ENCODE measurements around the gene LYRM2.

The LYRM2 gene

DNA sequence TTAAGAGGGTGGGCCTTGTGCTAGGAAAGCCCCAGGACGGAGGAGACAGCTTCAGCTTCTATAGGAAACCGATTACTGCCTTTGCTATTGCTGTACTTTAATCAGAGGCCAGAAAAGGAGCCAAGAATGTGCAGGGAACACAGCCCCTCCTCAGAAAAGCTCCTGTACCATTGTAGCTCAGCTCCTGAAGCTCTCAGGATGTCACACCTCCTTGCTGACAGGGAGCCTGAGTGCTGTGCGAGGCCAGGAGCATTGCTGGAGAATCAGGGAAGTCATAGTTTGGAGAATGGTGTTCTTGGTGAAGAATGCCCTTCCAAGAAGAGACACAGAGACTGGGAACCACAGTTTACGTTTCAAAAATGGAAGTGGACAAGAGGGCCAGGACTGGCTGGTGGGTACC, 46.8 kb downstream of the LYRM2 start:
- no peak for DNase-seq (ENCODE audit: low read depth)

DNA sequence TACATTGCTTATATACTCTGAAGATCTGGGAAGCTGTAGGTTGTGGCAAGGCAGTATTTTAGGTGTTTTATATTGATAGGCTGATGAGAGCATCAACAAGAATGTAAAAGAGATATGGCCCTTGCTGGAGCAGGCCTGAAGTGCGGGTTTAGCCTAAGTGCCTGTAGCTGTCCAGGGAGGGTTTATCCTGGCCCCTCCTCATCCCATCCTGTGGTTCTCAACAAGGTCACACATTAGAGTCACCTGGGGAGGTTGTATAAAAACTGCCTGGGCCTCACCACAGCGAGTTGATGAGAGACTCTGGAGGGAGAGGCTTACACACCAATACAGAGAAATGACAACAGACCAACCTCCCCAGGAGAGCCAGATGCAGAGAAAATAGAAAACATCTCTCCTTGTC, 48.4 kb downstream of the LYRM2 start:
- no peak for DNase-seq (ENCODE audit: low read depth)

DNA sequence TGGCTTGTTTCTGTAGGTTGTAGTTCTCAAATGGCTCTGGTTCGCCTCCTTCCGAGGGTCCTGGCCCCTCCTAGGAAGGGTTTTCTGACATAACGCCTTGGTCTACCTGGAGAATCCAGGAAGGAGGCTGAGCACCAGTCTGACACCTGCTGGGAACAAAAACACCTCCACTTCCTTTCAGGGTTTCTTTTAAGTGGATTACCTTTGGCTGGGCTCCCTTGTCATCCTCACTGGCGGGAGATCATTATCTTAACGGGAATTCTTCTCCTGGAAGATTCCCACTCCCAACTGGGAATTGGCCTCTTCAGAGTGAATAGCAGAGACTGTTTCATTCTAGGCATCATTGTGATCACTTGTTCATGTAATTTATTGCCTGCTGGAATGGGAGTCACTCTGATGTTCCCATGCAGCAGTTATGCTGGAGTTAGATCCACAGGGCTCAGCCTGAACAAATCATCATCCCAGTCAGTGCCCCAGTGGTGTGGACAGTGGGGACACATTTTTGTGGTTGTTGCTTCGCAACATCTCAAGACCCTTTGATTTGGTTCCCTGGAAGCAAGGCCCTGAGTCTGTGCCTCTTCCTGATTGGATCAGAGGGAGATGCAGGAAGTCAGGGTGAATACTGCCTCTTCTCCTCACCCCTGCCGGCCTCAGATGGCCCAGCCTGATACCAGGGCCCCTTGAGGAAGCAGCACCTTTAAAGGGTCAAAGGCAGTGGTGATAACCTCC, 49.1 kb downstream of the LYRM2 start:
- DNase-seq (ENCODE audit: low read depth), result no peak

DNA sequence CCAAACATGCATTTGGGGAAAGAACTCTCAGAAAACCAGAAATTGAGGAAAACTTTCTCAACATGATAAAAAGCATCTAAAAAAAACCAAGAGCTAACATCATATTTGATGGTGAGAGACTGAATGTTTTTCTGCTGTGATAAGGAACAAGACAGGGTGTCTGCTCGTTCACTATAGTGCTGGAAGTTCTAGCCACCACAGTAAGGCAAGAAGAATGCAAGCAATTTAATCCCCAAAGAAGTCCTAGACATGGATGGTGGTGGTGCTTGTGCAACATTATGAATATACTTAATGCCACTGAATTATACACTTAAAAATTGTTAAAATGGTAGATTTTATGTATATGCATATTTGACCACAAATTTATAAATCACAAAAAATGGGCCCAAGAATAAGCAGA, 53.4 kb downstream of the LYRM2 start:
- no peak for DNase-seq (ENCODE audit: low read depth)

- DNase-seq (ENCODE audit: low read depth), result no peak
These were observed 54.0 kb downstream of the LYRM2 start for GRCh38 chr6:89584539-89584938.

DNA sequence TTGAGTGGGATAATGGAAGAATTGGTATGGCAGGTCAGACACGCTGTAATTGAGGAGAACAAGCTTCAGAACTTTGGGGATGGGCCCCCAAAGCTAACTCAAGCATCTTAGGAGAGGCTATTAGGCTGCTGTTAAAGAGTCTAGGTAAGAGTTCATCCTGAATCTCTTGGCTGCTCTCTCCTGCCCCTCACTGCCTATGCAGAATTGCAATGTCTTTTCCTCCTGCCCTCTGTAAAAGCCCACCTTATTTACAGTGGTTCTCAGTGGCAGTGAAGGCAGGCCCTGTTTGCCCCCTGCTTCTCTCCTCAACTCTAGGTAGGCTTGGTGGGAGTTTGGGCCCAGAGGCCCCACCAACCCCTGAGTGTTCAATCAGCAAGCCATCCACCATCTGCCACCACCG, 55.0 kb downstream of the LYRM2 start:
- DNase-seq (ENCODE audit: low read depth), result no peak

GRCh38 chr6:89582669-89583325, 55.8 kb downstream of the LYRM2 start:
- DNase-seq (ENCODE audit: low read depth), result no peak

DNA sequence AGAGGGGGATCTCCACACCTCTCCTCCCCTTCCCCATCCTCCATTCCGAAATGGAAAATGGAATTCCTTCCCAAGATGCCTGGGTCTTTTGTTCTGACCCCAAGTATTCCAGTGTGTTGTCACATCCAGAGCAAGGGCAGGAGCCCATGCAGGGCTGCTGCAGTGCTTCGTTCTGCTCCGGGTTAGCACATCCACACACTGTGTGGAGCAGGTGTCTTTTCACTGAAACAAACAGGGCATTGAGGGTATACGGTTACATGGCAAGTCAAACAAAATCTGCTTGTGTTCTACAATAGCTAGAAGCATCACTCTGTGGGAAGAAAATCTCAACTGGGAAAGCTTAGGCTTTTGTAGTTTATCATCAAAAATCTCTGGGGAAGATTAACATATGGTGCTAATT, 56.9 kb downstream of the LYRM2 start:
- no peak for DNase-seq (ENCODE audit: low read depth)

DNA sequence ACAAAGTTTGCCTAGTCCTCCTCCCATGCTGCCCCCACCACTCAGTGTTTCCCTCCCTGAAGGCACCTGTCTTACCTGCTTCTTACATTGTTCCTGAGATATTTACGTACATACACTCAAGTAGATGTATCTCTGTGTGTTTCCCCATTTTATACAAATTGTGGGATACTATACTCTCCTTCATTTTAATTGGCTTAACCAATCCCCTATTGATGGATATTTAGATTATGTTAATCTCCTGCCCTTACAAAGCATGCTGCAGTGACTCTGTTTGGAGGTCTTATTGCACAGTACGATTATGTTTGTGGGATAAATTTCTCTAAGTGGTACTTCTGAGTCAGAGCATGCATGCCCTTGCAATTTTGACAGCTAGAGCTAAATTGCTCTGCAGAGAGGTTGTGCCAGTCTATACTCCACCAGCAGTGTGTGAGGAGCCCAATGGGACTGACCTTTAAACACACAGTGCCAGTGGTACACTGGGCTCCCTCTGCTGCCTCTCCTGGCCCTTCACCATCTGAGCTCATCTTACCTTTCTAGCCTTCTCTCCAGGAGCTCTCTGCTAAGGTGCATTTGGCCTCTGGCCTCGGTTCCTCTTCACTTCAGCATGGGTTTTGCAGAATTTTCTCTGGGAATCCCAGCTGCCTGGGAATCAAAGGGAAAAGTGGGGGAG, 57.4 kb downstream of the LYRM2 start:
- no peak for DNase-seq (ENCODE audit: low read depth)

DNA sequence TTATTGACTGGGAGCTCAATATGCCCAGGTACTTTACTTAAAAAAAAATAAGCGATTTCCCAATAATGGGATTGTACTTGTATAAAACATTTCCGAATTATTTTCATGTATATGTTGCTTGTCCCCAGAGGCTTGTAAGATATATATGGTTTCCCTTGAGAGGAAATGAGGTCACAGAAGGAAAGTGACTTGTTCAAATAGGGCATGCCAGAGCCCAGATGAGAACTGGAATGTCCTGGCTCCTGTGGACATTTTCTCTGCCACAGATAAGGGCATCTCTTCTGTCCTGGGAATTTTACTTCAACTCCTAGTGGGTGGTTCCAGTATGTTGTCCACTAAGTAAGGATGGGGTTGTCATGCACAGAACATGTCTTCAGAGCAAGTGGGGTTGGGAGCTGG, 63.0 kb downstream of the LYRM2 start:
- DNase-seq (ENCODE audit: low read depth), result no peak

DNA sequence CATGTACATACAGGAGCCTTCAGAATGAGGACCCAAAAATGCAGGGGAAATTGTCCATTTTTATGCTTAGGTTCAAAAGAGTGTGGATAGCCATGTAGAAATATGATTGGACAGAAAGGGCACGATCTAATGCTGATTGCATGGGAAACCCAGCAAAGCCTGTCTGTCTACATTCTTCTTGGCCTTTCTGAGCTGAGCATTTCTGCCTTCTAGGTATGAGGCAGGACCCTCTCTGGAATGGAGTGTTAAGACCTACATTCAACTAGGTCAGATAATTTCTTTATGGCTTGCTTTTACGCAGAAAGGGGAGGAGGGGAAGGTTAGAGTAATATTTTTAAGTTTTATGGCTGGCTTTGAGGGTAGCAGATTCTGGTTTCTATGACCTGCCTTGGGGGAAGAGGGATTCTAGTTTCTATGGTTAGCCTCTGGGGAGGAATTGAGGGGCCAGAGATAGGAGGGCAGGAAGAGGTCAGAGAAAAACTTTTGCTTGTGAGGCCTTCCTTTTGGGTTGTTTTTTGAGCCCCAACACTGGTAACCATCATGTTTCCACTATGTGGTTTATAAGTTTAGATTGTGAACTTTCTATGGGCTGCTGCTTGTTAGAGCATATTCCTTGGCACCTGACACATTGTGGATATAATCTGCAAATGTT, 63.5 kb downstream of the LYRM2 start:
- DNase-seq (ENCODE audit: low read depth), result no peak

DNA sequence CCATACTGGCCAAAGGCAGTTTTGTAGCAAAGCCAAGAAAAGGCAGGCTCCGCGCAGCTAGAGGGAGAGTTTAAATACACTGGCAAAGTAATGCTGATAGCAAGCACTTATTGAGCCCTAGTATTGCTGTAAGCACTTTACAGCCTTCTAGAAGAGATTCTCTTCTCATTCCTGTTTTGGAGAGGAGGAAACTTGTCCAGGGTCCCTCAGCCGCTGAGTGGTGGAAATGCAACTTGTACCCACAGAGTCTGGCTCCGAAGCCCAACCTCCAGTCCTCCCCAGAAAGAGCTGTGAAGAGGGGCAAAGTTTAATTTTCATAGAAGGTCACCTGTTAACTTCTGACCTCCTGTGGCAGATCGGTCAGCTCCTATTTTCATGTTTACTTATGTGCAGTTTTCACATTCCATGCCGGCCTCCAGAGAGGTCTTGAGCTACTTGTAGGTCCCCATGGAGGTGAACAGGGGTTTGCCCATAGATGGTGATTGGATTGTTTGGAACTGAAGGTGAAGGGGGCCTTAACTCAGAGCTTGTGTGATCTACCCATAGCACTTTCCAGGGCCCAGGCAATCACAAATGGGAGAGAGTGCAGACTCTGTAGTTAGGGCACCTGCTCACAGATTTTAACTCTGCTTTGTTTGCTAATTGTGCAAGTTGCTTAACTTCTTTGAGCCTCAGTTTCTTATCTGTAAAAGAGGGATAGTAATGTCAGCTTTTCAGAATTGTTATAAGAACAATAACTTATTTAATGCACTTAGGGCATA, 70.7 kb downstream of the LYRM2 start:
- DNase-seq (ENCODE audit: low read depth), result no peak

- DNase-seq (ENCODE audit: low read depth), result no peak
These were observed 71.5 kb downstream of the LYRM2 start for GRCh38 chr6:89566930-89567629.

DNA sequence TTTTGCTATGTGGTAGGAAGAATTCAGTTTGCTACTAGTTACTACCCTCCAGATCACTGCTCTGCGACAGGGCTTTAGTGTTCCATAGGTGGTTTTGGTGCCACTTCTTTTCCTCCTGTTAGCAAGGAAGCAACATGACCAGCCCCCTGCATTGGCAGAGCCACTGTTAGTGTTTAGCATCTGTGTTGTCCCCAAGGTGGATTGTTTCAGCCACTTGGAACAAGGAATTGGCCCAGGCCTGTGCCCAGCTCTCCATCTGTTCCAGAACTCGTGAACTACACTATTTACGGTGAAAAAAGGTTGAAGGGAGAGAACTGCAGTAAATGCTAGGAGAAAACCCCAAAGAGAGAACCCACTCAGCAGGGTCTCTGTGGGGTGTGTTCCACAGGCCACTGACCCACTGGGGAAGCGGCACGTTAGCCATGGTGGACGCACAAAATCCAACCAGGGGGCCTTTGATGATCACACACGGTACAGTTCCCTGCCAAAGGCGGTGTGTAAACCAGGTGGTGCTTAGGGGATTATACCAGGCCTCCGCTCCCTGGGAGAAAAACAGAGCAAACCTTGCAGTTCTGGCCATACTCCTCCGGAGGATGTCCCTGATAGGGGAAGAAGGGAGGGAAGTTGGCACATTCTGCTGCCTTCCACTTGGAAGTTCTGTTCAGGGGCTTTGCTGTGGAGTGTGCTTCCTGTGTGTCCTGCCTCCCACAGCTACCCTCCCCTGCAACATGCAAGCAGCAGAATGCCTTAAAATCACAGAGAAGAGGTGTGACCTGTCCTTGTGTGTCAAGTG, 72.3 kb downstream of the LYRM2 start:
- no peak for DNase-seq (ENCODE audit: low read depth)

DNA sequence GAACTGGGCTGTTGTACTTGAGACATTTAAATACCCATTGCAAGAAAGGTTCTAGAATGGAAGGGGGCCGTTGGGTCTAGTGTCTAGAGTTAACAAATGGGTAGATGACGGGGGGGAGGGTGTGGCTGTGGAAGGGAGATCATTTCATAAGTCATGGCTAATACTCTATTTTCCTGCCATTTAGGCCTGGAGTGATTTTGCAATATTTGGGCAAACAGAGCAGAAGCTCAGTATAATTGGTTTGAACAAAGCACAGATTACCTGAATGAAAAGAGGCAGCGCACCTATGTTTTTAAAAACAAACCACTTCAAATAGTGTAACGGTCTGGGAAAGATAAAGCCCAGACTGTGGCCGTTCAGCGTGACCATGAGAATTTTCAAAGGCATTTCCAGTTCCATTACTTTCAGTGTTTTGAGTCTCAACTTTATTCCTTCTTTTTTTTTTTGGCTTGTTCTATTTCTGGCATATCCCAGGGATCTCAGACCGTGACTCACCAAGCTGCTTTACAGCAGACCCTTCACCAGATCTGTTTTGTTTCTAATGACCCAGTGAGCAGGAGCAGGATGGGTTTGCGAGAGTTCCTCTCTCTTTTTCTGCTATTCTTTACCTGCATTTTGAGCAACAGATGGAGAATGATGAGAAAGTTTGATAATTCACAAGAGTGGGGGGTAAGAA, 73.7 kb downstream of the LYRM2 start:
- DNase-seq (ENCODE audit: low read depth), result no peak

DNA sequence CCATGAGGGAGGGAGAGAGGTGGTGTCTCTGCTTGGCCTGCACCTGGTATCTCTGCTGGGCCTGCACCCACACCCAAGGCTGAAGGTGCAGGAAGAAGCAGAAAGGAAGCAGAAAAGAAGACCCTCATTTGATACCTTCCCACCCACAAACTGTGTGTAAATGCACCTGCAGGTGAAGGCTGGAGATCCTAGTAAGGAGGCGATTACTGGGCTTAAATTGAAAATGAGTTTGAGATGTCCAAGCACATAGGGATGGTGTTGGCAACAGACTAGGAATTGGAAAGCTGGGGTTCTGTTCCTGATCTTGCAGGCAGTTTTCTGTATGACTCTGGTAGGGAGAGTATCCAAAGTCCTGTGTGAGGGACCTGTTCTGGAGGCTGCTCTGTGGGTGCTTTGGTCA, 74.7 kb downstream of the LYRM2 start:
- no peak for DNase-seq (ENCODE audit: low read depth)

DNA sequence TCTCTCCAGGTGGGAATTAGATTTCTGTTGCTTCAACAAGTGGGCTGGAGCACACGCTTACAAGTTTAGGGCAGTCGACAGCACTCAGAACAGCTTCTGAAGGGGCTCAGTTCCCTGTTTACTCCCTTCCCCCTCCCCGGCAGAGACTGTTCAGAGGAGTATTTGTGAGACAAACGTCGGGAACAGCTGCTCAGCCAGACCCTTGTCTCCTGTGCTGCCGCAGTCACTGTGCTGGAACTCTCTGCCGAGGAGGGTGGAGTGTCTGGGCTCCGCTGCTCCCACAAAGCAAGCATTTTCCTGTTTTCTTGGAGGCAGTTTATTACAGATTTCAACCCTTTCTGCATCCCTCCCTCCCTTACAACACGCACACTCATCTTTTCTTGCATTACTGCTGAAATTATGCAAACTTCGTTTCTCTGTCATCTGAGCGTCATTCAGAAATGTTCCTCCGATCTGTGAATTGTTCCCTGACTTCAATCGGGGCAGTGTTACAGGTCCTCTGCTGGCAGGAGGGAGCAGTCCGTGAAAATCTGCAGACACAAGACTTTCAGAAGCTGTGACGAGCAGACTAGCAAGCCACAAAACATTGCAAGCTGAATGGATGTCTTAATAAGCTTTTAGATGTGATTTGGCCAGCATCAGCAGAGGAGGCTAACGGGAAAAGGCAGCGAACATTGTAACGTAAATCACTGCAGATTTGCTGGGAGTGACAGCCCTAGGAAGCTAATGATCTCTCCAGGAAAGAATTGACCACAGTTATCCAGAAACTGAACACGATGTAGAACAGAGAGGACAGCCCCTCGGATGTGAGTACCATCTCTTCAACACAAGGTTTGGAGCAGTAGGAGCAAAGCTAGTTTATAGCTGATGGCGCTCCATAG, 76.2 kb downstream of the LYRM2 start:
- DNase-seq (ENCODE audit: low read depth), result no peak

DNA sequence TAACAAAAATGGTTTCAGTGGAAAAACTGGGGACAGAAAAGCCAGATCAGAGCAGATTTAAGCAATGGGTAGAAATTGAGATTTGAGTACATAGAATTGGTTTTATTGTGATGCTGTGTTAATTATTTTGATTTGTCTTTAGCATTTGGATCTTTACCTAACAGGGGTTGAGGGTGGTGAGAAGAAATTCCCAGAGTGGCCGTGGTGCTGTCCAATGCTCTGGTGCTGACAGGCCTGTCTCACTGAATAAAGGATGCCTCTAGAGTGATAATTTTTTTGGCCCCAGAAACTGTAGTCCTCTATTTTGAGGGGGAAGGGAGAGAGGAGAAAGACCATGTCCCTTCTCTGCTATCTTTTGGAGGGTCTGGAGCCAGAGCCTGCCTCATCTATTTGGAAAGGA, 79.1 kb downstream of the LYRM2 start:
- DNase-seq (ENCODE audit: low read depth), result no peak

DNA sequence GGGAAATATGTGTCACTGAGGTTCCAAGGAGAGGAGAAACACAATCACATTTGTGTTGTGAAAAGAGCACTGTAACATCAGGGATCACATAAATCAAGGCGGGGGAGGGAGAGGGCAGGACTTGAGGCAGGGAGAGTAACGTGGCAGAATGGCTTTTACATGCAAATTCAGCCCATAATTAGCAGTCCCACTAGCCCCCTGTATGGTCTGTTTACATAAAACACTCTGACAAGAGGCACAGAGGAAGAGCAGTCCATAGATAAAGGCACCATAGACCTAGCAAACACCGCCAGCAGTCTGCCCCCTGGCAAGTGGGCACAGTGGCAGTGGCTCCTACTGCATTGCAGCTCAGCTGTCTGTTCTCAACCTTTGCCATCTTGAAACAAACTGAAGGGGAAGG, 82.7 kb downstream of the LYRM2 start:
- DNase-seq (ENCODE audit: low read depth), result no peak

Measured in activated T-cell treated with anti-CD3 and anti-CD28 coated beads for 48 hours (primary cell).